Dedifferentiated amniotic fluid mesenchymal stem cell (primary cell): ENCODE data around the gene GYPB.
A peak's percentile ranks its signal among the peaks of the same experiment; 100 is the strongest.
"Not testable (repeated sequence)": the region's sequence is repeated elsewhere in the genome, so short reads cannot be mapped to it uniquely, and the experiment has no call there.

Source experiments
- DNase-seq: peaks from one replicate; pipeline ENCODE4 v3.0.0-alpha.2; 2016; ENCODE audit errors: extremely low spot score

GYPB gene

GRCh38 chr4:144019277-144019676, at the start of gene GYPB:
GYPB (minus strand) TSS chr4:144019380; CDS start chr4:144019287, 93 bp downstream.
- DNase-seq, result not testable (repeated sequence)

DNA sequence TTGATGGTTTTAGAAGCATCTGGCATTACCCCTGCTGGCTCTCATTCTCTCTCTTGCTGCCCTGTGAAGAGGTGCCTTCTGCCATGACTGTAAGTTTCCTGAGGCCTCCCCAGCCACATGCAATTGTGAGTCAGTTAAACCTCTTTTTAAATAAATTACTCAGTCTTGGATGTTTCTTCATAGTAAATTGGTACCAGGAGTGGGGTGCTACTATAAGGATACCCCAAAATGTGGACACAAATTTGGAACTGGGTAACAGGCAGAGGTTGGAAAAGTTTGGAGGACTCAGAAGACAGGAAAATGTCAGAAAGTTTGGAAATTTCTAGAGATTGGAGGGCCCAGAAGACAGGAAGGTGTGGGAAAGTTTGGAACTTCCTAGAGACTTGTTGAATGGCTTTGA, 42.4 kb upstream of the GYPB start:
- DNase-seq, result not testable (repeated sequence)

DNA sequence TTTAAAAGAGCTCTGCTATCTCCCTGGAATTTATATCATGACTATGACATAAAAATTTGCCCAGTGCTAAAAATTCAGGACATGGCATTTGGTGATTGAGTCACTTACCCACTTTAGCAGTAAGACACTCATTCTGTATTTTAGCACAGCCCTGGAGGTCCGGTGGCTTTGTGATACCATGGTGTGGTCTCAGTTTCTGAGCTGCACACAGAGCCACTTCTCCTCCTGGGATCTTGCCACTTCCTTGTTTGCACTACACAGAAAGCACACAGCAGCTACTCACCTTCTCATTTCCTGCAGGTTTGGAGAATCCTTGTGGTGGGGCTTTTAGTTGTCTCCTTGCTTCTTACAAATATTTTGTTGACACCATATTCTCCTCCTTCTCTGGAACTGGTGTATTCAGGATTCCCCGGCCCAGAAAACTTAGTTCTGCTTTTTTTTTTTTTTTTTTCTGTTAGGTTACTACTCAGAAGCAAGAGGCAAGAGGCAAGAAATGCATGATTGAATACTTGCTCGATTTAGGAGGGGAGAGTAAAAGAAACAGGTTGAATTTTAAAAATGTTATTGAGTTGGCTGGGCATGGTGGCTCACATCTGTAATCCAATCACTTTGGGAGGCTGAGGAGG, 41.2 kb upstream of the GYPB start:
- DNase-seq, result not testable (repeated sequence)

GRCh38 chr4:144056800-144057199, 37.6 kb upstream of the GYPB start:
- no peak for DNase-seq

DNA sequence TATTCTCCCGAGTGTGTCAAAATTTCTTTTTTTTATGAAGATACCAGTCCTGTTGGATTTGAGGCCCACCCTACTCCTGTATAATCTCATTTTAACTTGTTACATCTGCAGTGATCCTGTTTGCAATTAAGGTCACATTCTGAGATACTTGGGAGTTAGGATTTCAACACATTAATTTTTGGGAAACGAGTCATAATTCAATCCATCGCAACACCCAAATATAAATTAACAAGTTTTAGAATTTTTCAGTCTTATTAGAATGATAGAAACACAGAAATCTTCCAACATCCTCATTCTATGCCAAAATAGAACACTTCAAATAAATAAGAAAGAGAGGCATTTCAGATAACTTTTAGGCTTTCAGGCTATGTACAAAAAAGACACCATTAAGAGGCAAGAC, 36.2 kb upstream of the GYPB start:
- not testable (repeated sequence) for DNase-seq

DNA sequence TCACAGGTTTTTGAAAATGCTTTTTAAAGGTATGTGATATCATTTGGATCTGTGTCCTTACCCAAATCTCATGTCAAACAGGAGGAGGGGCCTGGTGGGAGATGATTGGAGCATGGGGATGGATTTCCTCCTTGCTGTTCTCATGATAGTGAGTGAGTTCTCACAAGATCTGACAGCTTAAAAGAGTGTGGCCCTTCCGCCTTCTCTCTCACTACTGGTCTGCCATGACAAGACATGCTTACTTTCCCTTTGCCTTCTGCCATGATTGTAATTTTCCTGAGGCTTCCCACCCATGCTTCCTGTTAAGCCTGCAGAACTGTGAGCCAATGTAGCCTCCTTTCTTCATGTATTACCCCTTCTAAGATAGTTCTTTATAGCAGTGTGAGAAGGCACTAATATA, 32.3 kb upstream of the GYPB start:
- not testable (repeated sequence) for DNase-seq

DNA sequence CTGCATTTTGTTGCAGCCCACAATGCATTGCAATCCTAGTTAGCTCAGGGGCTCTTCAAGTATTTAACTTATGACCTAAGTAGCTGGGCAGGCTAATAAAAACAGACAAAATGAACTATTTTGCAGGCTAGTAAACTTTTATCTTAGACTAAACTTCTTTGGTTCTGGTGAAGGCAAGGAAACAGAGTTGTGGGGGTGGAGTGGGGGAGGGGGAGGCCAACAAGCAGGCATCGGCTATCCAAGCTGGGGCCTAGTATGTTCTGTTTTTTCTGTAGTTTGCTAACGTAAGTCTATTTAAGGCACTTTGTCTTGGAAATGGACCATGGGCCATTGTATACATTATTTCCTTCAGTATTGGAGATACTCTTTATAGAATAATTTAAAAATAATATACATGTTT, 31.5 kb upstream of the GYPB start:
- not testable (repeated sequence) for DNase-seq

DNA sequence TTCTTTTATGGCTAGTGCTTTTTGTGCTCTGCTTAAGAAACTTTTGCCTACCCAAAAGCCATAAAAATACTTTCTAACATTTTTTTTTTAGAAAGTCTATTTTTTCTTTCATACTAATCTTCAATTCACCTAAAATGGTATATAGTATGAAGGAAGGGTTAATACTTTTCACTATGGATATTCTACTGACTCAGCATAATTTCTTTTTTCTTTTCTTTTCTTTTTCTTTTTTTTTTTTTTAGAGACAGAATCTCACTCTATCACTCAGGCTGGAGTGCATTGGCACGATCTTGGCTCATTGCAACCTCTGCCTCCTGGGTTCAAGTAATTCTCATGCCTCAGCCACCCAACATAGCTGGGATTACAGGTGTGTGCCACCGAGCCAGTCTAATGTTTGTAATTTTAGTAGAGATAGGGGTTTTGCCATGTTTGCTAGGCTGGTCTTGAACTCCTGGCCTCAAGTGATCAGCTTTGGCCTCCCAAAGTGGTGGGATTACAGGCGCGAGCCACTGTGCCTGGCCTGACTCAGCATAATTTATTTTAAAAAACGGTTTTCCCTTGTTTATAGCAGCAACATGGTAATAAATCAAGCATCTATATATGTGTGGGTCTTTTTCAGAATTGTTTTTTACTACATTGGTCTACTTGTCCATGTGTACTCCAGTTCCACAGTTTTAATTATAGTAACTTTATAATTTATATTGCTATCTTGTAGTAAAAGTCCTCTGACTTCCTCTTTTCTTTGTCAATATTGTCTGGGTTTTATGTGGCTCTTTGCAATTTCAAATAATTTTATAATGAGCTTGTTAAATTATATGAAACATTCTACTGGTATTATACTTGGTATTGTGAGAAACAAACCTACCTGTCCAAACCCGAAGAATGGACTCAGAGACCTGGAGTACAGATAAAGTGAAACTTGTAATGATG, 30.6 kb upstream of the GYPB start:
- not testable (repeated sequence) for DNase-seq

GRCh38 chr4:144044936-144045335, 25.8 kb upstream of the GYPB start:
- peak; percentile 46 for DNase-seq

DNA sequence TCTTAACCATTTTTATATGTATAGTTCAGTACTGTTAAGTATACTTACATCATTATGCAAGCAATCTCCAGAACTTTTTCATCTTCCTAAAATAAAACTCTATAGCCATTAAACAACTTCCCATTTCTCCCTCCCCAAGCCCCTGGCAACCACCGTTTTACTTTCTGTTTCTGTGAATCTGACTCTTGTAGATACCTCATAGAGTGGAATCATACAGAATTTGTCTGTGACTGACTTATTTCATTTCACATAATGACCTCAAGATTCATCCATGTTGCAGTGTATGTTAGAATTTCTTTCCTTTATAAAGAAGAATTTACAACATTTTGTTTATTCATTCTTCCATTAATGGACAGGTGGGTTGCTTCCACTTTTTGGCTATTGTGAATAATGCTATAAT, 13.4 kb upstream of the GYPB start:
- DNase-seq, result not testable (repeated sequence)

DNA sequence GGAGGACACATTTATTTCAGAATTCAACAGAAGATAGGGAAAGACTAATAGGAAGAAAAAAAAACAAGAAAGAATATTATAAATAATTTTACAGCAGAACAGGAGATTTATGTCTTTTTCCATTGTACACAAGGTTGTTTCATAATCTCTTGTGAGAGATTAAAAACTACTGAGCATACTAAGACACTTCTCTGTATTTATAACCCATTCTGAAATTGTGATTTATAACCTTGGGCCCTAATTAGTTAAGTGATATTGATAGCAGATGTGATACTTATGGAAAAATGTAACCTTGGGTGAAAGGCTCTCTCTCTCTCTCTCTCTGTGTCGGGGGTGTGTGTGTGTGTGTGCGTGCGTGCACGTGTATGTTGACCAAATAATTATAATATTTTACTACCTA, 12.7 kb upstream of the GYPB start:
- DNase-seq, result not testable (repeated sequence)

DNA sequence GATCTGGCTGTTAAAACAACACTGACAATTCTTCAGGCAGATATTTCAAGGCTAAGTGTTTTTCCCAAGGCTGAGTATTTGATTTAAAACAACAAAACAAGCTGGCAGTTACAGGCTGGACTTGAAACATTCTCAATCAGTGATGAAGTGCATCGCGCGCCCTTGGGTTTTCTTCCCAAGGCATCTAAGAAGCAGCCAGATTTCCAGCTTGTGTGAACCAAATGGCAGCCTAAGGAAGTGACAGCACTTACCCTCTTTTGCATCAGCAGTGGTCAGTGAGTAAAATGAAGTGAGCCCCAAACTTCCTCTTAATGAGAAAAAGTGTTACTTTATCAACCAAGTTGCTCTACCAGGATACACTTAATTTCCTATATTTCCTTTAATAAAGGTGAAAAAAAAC, 12.2 kb upstream of the GYPB start:
- DNase-seq, result not testable (repeated sequence)

DNA sequence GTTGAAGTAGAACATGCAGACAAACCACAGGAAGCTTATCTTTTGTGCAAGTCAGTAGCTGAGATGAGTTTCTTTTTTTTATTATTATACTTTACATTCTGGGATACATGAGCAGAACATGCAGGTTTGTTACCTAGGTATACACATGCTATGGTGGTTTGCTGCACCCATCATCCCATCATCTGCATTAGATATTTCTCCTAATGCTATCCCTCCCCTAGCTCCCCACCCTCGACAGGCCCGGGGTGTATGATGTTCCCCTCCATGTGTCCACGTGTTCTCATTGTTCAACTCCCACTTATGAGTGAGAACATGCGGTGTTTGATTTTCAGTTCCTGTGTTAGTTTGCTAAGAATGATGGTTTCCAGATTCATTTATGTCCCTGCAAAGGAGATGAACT, 11.5 kb upstream of the GYPB start:
- DNase-seq, result not testable (repeated sequence)

- DNase-seq, result not testable (repeated sequence)
Measured at GRCh38 chr4:144026682-144027081, 7.5 kb upstream of the GYPB start.

- not testable (repeated sequence) for DNase-seq
Measured at GRCh38 chr4:144024399-144025053, 5.3 kb upstream of the GYPB start.

- DNase-seq, result not testable (repeated sequence)
Measured at GRCh38 chr4:144022772-144023400, 3.7 kb upstream of the GYPB start.

DNA sequence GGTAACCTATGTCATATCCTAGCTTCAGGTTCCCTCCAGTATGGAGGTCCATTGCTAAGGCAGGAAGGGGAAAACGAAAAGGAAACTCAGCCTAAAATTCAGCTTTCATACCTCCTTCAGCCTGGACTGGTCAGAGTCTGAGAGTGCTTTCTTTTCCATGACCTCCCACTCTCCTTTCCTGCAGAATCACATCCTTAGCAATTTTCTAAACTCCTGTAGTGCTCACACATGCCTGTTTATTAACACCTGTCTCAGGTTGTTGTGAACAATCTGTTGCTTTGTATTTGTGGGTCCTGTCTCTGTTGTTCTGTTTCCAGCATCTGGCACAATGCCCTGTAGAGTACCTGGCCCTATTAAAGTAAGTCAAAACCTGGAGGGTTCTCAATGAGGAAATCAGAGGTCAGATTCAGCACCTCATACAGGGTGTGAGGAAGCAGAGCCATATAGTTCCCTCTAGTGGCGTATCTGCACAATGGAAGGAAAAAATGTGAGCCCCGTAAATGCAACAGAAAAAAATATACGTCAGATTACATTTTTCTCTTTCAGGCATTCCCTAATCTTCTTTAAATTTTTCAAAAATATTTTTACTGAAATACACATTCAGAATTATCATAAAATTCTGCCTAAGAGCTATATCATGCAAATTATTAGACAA, 2.3 kb upstream of the GYPB start:
- DNase-seq, result not testable (repeated sequence)

DNA sequence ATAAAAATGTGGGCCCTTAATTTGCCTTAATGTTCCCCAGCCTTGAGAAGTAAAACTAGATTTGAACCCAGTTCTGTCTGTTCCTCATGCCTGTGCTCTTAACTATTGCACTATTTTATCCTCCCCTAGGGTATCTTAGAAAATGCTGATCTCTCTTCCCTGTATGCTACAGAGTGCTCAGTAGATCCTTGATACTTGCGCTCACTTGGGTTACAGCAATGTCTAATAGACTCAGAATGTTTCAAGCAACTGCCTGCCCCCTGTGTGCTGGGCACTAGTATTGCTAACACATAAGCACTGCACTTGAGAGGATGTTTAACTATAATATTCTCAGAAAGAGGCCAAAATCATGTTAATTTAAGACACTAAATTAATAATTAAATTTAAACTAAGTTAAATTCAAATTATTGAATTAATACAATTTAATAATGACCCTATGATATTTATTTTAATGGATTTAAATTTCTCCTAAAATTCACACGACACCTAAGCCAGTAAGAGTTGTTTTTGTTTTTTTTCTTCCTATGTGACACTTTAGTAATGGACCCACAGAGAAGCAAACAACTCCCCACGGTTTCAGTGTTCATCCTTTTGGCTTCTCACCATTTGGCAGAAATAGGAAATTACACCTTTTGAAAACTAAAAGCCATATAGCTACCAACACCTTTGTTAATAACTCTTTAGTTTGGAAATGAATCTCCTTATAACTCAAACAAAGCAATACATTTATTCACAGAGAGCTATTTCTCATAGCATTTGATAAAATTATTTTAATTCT, 768 bp downstream of the GYPB start:
- DNase-seq, result not testable (repeated sequence)

DNA sequence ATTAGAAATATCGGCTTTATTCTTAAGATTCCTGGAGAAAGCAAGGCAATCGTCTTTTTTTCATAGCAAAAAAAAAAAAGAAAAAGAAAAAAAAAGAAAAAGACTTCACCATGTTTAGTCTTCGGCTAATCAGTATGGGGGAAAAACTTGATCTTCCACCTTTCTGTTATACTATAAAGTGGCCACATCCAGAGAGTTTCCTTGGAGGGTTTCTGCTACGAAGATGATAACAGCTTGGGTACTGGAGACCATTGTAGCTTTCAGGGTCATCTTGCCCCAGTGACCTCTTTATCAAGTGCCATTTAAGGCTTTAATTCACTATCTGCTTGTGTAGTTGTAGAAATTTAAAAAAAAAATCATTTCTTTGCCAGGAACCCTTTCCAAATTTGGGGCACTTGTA, 1.9 kb downstream of the GYPB start:
- not testable (repeated sequence) for DNase-seq

DNA sequence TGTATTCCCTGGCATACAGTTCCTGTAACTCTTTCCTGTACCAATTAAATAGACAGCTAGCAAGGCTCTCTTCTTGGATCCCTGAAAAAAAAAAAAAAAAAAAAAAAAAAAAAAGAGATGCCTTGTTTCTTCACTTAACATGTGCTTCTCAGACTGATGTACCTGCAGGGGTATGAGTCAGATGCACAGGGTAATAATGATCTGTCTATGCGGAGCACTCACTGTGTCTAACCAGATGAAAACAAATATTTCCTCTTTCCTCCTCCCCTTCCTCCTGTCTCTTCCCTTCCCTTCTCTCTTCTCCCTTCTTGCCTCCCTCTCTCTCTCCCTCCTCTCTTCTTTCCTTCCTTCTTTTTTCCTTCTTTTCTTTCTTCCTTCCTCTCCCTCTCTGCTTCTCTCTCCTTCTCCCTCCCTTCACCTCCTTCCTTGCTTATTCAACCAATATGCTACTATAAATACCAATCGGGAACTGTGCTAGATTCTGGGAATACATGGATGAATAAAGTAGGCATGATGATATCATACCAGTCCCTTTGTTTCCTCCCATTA, 3.0 kb downstream of the GYPB start:
- DNase-seq, result not testable (repeated sequence)
